ENCODE data around the gene POLRMT.

POLRMT gene

GRCh38 chr19:662962-663681 lies 29.8 kb upstream of the POLRMT start, which contains the start of gene RNF126:
Gene RNF126 (minus strand): TSS chr19:663214. CDS start chr19:663121, 93 bp downstream.
- no peak for FAIRE-seq

- FAIRE-seq, result no peak
These were observed 29.0 kb upstream of the POLRMT start for GRCh38 chr19:662207-662961.

GRCh38 chr19:661427-662196 lies 28.3 kb upstream of the POLRMT start:
- no peak for FAIRE-seq

DNA sequence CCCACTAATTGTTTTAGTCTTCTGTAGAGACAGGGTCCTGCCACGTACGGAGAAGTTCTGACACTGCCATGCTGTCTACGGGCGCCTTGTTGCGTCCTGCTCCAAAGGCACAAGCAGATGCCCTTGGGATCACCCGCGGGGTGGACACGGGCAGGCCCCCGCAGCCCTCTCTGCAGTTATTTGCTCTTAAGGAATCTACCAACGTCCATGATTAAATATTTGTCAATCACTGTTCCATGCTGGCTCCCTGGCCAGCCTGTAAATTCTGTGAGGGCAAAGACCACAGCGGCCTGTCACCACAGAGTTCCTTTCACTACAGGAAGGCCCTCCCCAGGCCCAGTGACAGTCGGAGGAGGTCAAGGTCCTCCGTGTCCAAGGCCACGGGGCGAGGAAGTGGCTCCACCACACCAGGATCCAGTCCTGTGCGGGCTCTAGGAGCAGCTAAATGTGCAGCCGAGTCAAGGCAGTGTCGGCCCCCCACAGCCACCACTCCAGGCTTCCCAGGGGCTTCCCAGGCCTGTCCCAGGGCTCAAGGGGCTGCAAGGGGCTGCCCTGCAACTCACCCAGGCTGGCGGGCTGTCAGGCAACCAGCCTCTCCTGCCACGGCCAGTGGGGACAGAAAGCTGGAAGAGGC lies 27.6 kb upstream of the POLRMT start:
- no peak for FAIRE-seq

- FAIRE-seq, result no peak
These were observed 25.8 kb upstream of the POLRMT start for GRCh38 chr19:658916-659839.

GRCh38 chr19:658059-658839 lies 24.9 kb upstream of the POLRMT start:
- no peak for FAIRE-seq

GRCh38 chr19:657611-658010 lies 24.3 kb upstream of the POLRMT start:
- no peak for FAIRE-seq

GRCh38 chr19:656751-657559 lies 23.6 kb upstream of the POLRMT start:
- FAIRE-seq, result no peak

GRCh38 chr19:655691-656090 lies 22.4 kb upstream of the POLRMT start:
- FAIRE-seq, result no peak

DNA sequence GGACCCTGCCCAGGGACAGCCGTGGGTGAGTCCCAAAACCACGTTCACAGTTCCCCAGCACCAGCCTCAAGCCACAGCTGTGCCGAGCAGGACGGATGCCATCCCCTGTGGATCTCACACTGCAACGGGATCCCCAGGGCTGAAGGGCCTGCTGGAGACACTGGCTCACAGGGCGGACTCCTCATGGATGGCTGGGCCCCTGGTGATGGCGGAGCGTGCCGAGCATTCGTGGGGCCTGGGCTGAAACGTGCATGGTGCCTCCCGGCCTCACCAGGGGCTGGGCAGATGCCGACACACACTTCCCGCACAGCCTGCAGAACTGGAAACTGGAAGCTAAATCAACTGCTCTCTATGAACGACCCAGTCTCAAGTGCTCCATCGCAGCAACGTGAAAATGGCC lies 20.1 kb upstream of the POLRMT start:
- FAIRE-seq, result no peak

DNA sequence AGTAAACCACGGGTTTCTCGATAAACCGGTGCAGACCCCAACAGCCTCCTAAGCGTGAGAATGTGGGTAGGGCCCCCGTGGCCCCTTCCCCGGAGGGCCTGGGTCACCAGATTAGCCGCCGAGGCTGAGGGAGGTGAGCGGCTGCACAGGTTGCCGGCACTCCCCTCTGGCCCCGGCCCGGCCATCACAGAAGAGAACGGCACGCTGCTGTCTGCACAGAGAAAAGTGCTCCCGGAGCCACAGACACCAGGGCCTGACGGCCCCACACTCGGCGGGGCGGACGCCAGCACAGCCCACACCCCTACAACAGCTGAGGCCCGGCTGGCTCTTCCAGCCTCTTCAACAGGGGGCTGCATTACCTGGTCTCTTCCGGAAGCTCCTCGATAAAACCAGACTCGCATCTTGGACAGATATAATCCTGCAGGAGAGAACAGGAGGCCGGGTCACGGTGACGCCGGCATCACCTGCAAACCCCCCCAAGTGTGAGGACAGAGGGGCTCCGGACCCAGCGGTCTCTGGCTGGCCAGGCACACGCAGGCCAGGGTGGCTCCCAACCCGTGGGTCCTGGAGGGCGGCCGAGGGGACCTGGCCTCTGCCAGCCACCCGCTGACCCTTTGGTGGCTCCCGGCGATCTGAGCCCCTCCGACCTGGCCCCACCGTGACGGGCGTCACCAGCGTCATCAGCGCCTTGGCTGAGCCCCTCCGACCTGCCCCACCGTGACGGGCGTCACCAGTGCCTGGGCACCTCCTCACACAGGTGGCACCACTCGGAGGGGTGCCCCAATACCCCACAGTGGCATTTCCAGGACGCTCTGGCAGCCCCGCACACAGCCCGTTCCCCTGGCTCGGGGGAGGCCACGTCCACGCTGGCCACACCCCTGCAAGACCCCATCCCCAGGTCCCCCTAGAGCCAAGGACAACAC lies 19.4 kb upstream of the POLRMT start:
- FAIRE-seq, result no peak

DNA sequence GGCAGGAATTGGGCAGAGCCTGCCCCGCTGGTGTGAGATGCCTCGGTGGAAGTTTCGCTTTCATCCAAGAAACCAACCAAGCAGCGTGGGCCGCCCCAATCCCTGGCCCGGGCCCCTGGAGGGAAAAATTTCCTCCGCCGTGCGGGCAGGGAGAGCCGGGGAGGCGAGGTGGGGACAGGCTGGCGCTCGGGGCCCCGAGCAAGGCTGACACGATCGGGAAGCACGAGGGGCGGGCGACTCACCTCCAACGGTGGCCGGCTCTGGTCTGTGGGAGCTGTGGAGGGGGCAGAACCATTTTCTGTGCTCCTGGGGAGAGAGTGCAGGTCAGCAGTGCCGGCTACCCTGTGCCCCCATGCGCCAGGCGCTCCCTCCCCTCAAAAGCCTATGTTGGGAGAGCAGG lies 18.7 kb upstream of the POLRMT start:
- FAIRE-seq, result no peak

- FAIRE-seq, result no peak
These were observed 17.9 kb upstream of the POLRMT start for GRCh38 chr19:651114-651818.

DNA sequence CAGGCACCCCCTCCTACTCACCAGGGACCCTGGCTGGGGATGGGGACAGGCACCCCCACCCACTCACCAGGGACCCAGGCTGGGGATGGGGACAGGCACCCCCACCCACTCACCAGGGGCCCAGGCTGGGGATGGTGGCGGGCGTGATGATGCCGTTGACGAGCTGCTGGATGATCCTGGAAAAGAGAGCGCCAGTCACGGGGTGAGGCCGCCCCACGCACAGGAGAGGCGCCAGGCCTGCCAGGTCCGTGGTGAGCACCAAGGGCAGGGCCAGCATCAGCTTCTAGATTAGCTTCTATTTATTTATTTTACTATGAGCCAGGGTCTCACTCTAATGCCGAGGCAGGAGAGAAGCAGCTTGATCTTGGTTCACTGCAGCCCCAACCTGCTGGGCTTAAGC lies 16.8 kb upstream of the POLRMT start:
- no peak for FAIRE-seq

- FAIRE-seq, result no peak
These were observed 15.8 kb upstream of the POLRMT start for GRCh38 chr19:648904-649801.

DNA sequence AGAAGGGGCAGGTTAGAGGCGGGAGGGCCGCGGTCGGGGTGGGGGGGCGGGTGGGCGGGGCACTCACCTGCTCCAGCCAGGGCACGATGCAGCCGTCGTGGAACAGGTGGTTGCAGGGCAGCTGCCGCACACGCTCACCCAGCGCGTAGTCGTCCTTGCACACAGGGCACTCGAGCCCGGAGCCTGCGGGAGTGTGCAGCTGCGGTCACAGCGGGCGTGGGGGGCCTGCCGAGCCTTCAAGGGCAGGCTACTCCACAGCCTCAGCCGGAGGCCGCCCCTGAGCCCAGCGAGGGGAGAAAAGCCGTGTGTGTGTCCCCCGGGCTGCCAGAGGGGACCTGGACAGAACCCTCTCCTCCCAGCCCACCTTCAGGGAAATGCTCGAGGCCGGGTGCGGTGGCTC lies 15.0 kb upstream of the POLRMT start:
- FAIRE-seq, result no peak

DNA sequence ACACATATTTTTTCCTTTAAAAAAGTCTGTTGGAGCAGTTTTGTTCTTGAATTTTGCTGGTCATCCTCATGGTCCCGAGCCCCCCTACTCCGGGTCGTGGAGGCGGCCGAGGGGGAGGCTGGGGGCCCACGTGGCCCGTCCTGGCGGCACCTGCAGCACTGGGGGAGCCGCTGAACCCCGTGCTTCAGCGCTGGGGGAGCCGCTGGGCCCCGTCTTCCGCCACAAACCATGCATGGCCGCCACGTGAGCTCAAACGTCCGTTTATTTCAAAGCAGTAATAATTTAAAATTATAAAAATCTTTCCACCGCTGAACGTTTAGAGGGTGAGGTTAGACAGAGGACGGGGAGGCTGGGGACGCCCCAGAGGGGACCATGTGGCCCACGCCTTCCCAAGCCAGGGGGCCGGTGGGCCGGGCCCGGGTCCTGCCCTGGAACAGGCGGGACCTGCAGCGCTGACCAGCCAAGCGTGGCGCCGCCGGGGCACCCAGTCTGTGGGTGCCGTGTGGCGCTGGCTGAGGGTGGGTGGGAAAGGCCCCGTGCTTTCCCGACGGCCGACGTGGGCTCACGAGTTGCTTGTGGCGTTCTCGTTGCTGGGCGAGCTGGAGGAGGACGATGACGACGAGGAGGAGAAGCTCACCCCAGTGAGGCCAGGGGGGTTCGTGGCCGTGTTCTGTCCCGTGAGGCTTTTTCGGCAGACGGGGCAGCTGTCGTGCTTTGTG lies 14.4 kb upstream of the POLRMT start:
- FAIRE-seq, result no peak
